ENCODE measurements around the gene MTA2.

GRCh38 chr11:62543680-62544444, 57.8 kb downstream of the MTA2 start:
- TF ChIP-seq CTCF (IDR thresholded peaks at IDR 0.05) (no peak), EP300 (IDR thresholded peaks at IDR 0.05) (no peak), POLR2AphosphoS5 (IDR thresholded peaks at IDR 0.05) (no peak)

All from sigmoid colon (tissue), 4 donors.